HEK293 (cell line): ENCODE data around the gene RHOU.
A peak's percentile ranks its signal among the peaks of the same experiment; 100 is the strongest.

Source experiments
- CTCF ChIA-PET: fragments of 350-600 bp; formaldehyde crosslinking; extraction: SDS; loops from one replicate; lab custom pipeline; 2021; ENCODE audit warnings: antibody characterized with exemption; lab: Yijun Ruan, JAX
- POLR2A ChIA-PET: fragments of 300-600 bp; formaldehyde crosslinking; extraction: SDS; loops from one replicate; lab custom pipeline; 2020; ENCODE audit warnings: antibody characterized with exemption, inconsistent platforms; lab: Yijun Ruan, JAX
- H3K27ac ChIP-seq: fragments of 200-500 bp; sonication (Bioruptor generic); 2 replicates; pipeline ENCODE4 v1.5.1; 2014; ENCODE audit warnings: low read depth, low read length, control low read depth, inconsistent platforms; ENCODE audit errors: extremely low read depth
- H3K36me3 ChIP-seq, 2 experiments: fragments of 200-500 bp in 1 of 2; sonication (Bioruptor generic) in 1 of 2; 1 replicate in 1 of 2; 2 replicates in 1 of 2; pipeline ENCODE4 v1.5.1; 2014 to 2017; ENCODE audit warnings: inconsistent platforms in 2 of 2, low read length in 2 of 2; ENCODE audit not compliant: control insufficient read depth in 2 of 2, insufficient read depth in 1 of 2
- H3K4me1 ChIP-seq: fragments of 200-500 bp; sonication (Bioruptor generic); 2 replicates; pipeline ENCODE4 v1.5.1; 2014; ENCODE audit warnings: mild to moderate bottlenecking, low read length, inconsistent platforms; ENCODE audit not compliant: control insufficient read depth, insufficient read depth
- H3K4me3 ChIP-seq: 2 replicates; pipeline ENCODE4 v1.5.1; 2011; ENCODE audit warnings: low read depth, mild to moderate bottlenecking, control low read depth, low read length, moderate library complexity
- H3K9me3 ChIP-seq: fragments of 200-500 bp; sonication (Bioruptor generic); 2 replicates; pipeline ENCODE4 v1.5.1; 2014; ENCODE audit warnings: low read depth, low read length, inconsistent platforms; ENCODE audit not compliant: control insufficient read depth, insufficient read depth
- EGR2 ChIP-seq: fragments of 450-650 bp; formaldehyde crosslinking; IDR thresholded peaks from 2 replicates; pipeline ENCODE4 v1.5.1; 2016; ENCODE audit warnings: low read depth, missing biosample characterization, missing genetic modification characterization
- GLI2 ChIP-seq: fragments of 450-650 bp; formaldehyde crosslinking; IDR thresholded peaks from 2 replicates; pipeline ENCODE4; 2017; ENCODE audit warnings: missing biosample characterization, missing genetic modification characterization, low read depth, borderline replicate concordance
- KLF16 ChIP-seq: fragments of 450-650 bp; formaldehyde crosslinking; IDR thresholded peaks from 2 replicates; pipeline ENCODE4 v1.5.1; 2017; ENCODE audit warnings: missing biosample characterization, missing genetic modification characterization
- KLF7 ChIP-seq: fragments of 450-650 bp; formaldehyde crosslinking; IDR thresholded peaks from 2 replicates; pipeline ENCODE4 v1.5.1; 2016; ENCODE audit warnings: missing biosample characterization, missing genetic modification characterization, borderline replicate concordance
- KLF9 ChIP-seq: fragments of 450-650 bp; formaldehyde crosslinking; IDR thresholded peaks from 2 replicates; pipeline ENCODE4 v1.5.1; 2016; ENCODE audit warnings: missing biosample characterization, missing genetic modification characterization, low read depth
- SCRT1 ChIP-seq: fragments of 450-650 bp; formaldehyde crosslinking; IDR thresholded peaks from 2 replicates; pipeline ENCODE4 v1.5.1; 2016; ENCODE audit warnings: missing biosample characterization, missing genetic modification characterization, borderline replicate concordance
- SP2 ChIP-seq: fragments of 450-650 bp; formaldehyde crosslinking; IDR thresholded peaks from 2 replicates; pipeline ENCODE4 v1.5.1; 2016; ENCODE audit warnings: missing biosample characterization, missing genetic modification characterization
- ZFP41 ChIP-seq: fragments of 450-650 bp; formaldehyde crosslinking; IDR thresholded peaks from 2 replicates; pipeline ENCODE4 v1.5.1; 2016; ENCODE audit warnings: missing biosample characterization, missing genetic modification characterization, borderline replicate concordance
- ZFP69B ChIP-seq: fragments of 450-650 bp; formaldehyde crosslinking; IDR thresholded peaks from 2 replicates; pipeline ENCODE4 v1.5.1; 2016; ENCODE audit warnings: missing biosample characterization, missing genetic modification characterization
- ZNF138 ChIP-seq: fragments of 450-650 bp; formaldehyde crosslinking; IDR thresholded peaks from 2 replicates; pipeline ENCODE4 v1.5.1; 2016; ENCODE audit warnings: missing biosample characterization, missing genetic modification characterization, borderline replicate concordance
- ZNF202 ChIP-seq: fragments of 450-650 bp; formaldehyde crosslinking; IDR thresholded peaks from 2 replicates; pipeline ENCODE4 v1.5.1; 2016; ENCODE audit warnings: missing biosample characterization, missing genetic modification characterization, borderline replicate concordance
- ZNF211 ChIP-seq: fragments of 450-650 bp; formaldehyde crosslinking; IDR thresholded peaks from 2 replicates; pipeline ENCODE4 v1.5.1; 2016; ENCODE audit warnings: low read depth, missing biosample characterization, missing genetic modification characterization
- ZNF221 ChIP-seq: fragments of 450-650 bp; formaldehyde crosslinking; IDR thresholded peaks from 2 replicates; pipeline ENCODE4 v1.5.1; 2017; ENCODE audit warnings: missing biosample characterization, missing genetic modification characterization, borderline replicate concordance
- ZNF324 ChIP-seq: fragments of 450-650 bp; formaldehyde crosslinking; IDR thresholded peaks from 2 replicates; pipeline ENCODE4 v1.5.1; 2016; ENCODE audit warnings: missing biosample characterization, missing genetic modification characterization
- ZNF341 ChIP-seq: fragments of 450-650 bp; formaldehyde crosslinking; IDR thresholded peaks from 2 replicates; pipeline ENCODE4; 2016; ENCODE audit warnings: low read depth, missing biosample characterization, missing genetic modification characterization
- ZNF416 ChIP-seq: fragments of 450-650 bp; formaldehyde crosslinking; IDR thresholded peaks from 2 replicates; pipeline ENCODE4 v1.5.1; 2016; ENCODE audit warnings: missing biosample characterization, missing genetic modification characterization
- ZNF426 ChIP-seq: fragments of 450-650 bp; formaldehyde crosslinking; IDR thresholded peaks from 2 replicates; pipeline ENCODE4 v1.5.1; 2017; ENCODE audit warnings: missing biosample characterization, missing genetic modification characterization, mild to moderate bottlenecking, inconsistent platforms, moderate library complexity
- ZNF433 ChIP-seq: fragments of 450-650 bp; formaldehyde crosslinking; IDR thresholded peaks from 2 replicates; pipeline ENCODE4 v1.5.1; 2016; ENCODE audit warnings: missing biosample characterization, missing genetic modification characterization, low read depth
- ZNF510 ChIP-seq: fragments of 450-650 bp; formaldehyde crosslinking; IDR thresholded peaks from 2 replicates; pipeline ENCODE4 v1.5.1; 2018; ENCODE audit warnings: mild to moderate bottlenecking, missing genetic modification characterization, missing biosample characterization; ENCODE audit not compliant: insufficient replicate concordance
- ZNF521 ChIP-seq: fragments of 450-650 bp; formaldehyde crosslinking; IDR thresholded peaks from 2 replicates; pipeline ENCODE4 v1.5.1; 2017; ENCODE audit warnings: missing biosample characterization, mild to moderate bottlenecking, missing genetic modification characterization
- ZNF585B ChIP-seq: fragments of 450-650 bp; formaldehyde crosslinking; IDR thresholded peaks from 2 replicates; pipeline ENCODE4 v1.5.1; 2016; ENCODE audit warnings: missing biosample characterization, missing genetic modification characterization
- ZNF624 ChIP-seq: fragments of 450-650 bp; formaldehyde crosslinking; IDR thresholded peaks from 2 replicates; pipeline ENCODE4 v1.5.1; 2017; ENCODE audit warnings: missing biosample characterization, missing genetic modification characterization
- ZNF654 ChIP-seq: fragments of 450-650 bp; formaldehyde crosslinking; IDR thresholded peaks from 2 replicates; pipeline ENCODE4 v1.5.1; 2016; ENCODE audit warnings: low read depth, missing biosample characterization, missing genetic modification characterization
- ZNF660 ChIP-seq: fragments of 450-650 bp; IDR thresholded peaks from 2 replicates; pipeline ENCODE4 v1.5.1; 2018; ENCODE audit warnings: missing biosample characterization, mild to moderate bottlenecking, missing genetic modification characterization
- ZNF747 ChIP-seq: fragments of 450-650 bp; formaldehyde crosslinking; IDR thresholded peaks from 2 replicates; pipeline ENCODE4 v1.5.1; 2016; ENCODE audit warnings: missing biosample characterization, missing genetic modification characterization
- ZNF830 ChIP-seq: fragments of 450-650 bp; IDR thresholded peaks from 2 replicates; pipeline ENCODE4 v1.5.0; 2018; ENCODE audit warnings: missing biosample characterization, missing genetic modification characterization, low read depth, mild to moderate bottlenecking, moderate library complexity
- ZXDB ChIP-seq: fragments of 450-650 bp; formaldehyde crosslinking; IDR thresholded peaks from 2 replicates; pipeline ENCODE4 v1.5.1; 2016; ENCODE audit warnings: missing biosample characterization, missing genetic modification characterization
- TF ChIP-seq, protein P1 (sequence below): fragments of 450-650 bp; formaldehyde crosslinking; IDR thresholded peaks from 2 replicates; pipeline ENCODE4 v1.5.1; 2016; ENCODE audit warnings: missing biosample characterization, missing genetic modification characterization, borderline replicate concordance
- TF ChIP-seq, protein P2 (sequence below): fragments of 450-650 bp; formaldehyde crosslinking; IDR thresholded peaks from 2 replicates; pipeline ENCODE4 v1.5.1; 2017; ENCODE audit warnings: missing biosample characterization, missing genetic modification characterization
- TF ChIP-seq, protein P3 (sequence below): fragments of 450-650 bp; formaldehyde crosslinking; IDR thresholded peaks from 2 replicates; pipeline ENCODE4 v1.5.1; 2016; ENCODE audit warnings: missing biosample characterization, missing genetic modification characterization

RHOU gene

DNA sequence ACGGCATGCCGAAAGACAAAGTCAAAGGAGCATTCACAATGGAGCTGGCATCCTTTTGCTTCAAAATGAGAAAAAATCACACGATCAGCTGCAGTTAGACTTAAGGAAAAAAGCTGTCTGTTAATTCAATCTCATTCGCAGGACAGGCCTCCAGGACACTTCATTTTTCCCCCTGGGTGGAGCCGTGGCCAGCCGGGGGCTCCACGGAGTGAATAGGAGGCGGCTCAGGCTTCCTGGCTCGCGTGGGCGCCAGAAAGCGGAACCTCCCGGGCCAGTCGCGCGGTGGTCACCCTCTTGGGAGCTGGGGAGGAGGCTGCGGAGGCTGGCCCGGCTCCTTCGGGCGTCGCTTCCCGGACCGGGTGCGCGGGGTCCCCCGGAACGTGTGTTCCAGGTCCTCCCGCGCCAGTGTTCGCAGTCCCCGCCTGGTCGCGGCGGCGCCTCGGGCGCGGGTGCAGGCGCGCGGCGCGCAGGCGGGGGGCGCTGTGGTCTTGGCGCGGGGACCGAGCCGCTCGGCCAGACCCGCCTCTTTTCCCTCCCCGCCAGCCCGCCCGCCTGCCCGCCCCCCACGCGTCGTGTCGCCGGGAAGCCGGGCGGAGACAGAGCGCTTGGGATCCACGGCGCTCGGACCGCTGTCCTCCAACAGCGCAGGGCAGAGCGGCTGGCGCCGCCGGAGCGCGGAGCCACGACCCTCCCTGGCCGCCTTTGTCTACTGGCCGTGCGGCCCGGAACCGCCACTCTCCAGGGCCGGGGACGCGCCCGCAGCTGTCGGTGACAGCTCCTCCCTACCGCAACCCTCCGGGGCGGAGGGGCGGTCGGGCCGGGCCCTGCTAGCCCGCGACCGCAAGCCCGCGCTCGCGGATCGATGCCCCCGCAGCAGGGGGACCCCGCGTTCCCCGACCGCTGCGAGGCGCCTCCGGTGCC lies at the start of gene RHOU:
Gene RHOU, plus strand, starts transcription at position 599 of the 921 bp plus-strand sequence. Its CDS starts 264 bp downstream, at position 863.
- Histone ChIP-seq H3K27ac (peak within 1 kb of the TSS; percentile 97), H3K9me3 (no peaks in the 10 kb centered on the region), H3K4me3 (peak within 1 kb of the TSS; percentile 84), H3K4me1 (peaks cover 12% of the 10 kb centered on the region), H3K36me3 (peaks cover 12 to 23% of the 10 kb centered on the region in 2 experiments)
- CTCF ChIA-PET, result interaction anchor here (0.6 to 4.1 kb wide), 48 partner anchors 9 to 1258 kb away, joined by 3 to 50 read pairs (median 4); no protein-coding TSS in a partner anchor
- POLR2A ChIA-PET, result interaction anchor here (0.6 to 1.7 kb wide), 13 partner anchors 47 to 773 kb away, joined by 3 to 7 read pairs (median 3); partner anchors contain the start of gene NUP133
- no peak for TF ChIP-seq ZNF624 (tag by site-specific recombination)
- TF ChIP-seq, protein P1, sequence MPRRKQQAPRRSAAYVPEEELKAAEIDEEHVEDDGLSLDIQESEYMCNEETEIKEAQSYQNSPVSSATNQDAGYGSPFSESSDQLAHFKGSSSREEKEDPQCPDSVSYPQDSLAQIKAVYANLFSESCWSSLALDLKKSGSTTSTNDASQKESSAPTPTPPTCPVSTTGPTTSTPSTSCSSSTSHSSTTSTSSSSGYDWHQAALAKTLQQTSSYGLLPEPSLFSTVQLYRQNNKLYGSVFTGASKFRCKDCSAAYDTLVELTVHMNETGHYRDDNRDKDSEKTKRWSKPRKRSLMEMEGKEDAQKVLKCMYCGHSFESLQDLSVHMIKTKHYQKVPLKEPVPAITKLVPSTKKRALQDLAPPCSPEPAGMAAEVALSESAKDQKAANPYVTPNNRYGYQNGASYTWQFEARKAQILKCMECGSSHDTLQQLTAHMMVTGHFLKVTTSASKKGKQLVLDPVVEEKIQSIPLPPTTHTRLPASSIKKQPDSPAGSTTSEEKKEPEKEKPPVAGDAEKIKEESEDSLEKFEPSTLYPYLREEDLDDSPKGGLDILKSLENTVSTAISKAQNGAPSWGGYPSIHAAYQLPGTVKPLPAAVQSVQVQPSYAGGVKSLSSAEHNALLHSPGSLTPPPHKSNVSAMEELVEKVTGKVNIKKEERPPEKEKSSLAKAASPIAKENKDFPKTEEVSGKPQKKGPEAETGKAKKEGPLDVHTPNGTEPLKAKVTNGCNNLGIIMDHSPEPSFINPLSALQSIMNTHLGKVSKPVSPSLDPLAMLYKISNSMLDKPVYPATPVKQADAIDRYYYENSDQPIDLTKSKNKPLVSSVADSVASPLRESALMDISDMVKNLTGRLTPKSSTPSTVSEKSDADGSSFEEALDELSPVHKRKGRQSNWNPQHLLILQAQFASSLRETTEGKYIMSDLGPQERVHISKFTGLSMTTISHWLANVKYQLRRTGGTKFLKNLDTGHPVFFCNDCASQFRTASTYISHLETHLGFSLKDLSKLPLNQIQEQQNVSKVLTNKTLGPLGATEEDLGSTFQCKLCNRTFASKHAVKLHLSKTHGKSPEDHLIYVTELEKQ, result no peak
- TF ChIP-seq ZFP41 (tag by site-specific recombination), result no peak
- TF ChIP-seq ZNF747 (tag by site-specific recombination), result no peak
- no peak; the same call in 1 of the 2 replicates for TF ChIP-seq KLF9
- no peak for TF ChIP-seq KLF7 (tag by site-specific recombination)
- TF ChIP-seq SCRT1 (tag by site-specific recombination), result no peak
- no peak for TF ChIP-seq ZNF426 (tag by site-specific recombination)
- TF ChIP-seq ZNF416, result no peak
- no peak for TF ChIP-seq ZNF324 (tag by site-specific recombination)
- TF ChIP-seq ZXDB (tag by site-specific recombination), result no peak; the same call in 1 of the 2 replicates
- TF ChIP-seq KLF16 (tag by site-specific recombination), result peak; percentile 70
- TF ChIP-seq ZNF654 (tag by site-specific recombination), result no peak
- TF ChIP-seq, protein P2, sequence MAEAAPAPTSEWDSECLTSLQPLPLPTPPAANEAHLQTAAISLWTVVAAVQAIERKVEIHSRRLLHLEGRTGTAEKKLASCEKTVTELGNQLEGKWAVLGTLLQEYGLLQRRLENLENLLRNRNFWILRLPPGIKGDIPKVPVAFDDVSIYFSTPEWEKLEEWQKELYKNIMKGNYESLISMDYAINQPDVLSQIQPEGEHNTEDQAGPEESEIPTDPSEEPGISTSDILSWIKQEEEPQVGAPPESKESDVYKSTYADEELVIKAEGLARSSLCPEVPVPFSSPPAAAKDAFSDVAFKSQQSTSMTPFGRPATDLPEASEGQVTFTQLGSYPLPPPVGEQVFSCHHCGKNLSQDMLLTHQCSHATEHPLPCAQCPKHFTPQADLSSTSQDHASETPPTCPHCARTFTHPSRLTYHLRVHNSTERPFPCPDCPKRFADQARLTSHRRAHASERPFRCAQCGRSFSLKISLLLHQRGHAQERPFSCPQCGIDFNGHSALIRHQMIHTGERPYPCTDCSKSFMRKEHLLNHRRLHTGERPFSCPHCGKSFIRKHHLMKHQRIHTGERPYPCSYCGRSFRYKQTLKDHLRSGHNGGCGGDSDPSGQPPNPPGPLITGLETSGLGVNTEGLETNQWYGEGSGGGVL (tag by site-specific recombination), result peak; percentile 78
- no peak for TF ChIP-seq ZNF510
- TF ChIP-seq ZNF211 (tag by site-specific recombination), result no peak
- TF ChIP-seq ZNF830, result no peak
- peak; percentile 80 for TF ChIP-seq EGR2
- TF ChIP-seq ZNF521, result no peak
- TF ChIP-seq GLI2 (tag by site-specific recombination), result no peak
- TF ChIP-seq, protein P3, sequence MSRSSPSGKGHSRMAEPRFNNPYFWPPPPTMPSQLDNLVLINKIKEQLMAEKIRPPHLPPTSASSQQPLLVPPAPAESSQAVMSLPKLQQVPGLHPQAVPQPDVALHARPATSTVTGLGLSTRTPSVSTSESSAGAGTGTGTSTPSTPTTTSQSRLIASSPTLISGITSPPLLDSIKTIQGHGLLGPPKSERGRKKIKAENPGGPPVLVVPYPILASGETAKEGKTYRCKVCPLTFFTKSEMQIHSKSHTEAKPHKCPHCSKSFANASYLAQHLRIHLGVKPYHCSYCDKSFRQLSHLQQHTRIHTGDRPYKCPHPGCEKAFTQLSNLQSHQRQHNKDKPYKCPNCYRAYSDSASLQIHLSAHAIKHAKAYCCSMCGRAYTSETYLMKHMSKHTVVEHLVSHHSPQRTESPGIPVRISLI (tag by site-specific recombination), result no peak
- peak; percentile 38; the same call in 1 of the 2 replicates for TF ChIP-seq ZFP69B (tag by site-specific recombination)
- peak; percentile 71; the same call in 1 of the 2 replicates for TF ChIP-seq ZNF660
- TF ChIP-seq ZNF221 (tag by site-specific recombination), result no peak
- peak; percentile 66 for TF ChIP-seq SP2
- TF ChIP-seq ZNF341 (tag by site-specific recombination), result peak; percentile 74
- no peak for TF ChIP-seq ZNF433 (tag by site-specific recombination)
- TF ChIP-seq ZNF202, result no peak
- TF ChIP-seq ZNF138 (tag by site-specific recombination), result no peak
- no peak for TF ChIP-seq ZNF585B (tag by site-specific recombination)
